Tibial artery (tissue), 4 donors: Measurements from ENCODE around the gene GPER1.

Experiments
- DNase-seq, 2 donors: peaks; one replicate each; pipeline ENCODE4 v3.0.0-alpha.2; 2019
- H3K27ac ChIP-seq, 2 donors: fragments of 200-600 bp; sonication (generic) in 1 of 2; 1 replicate in 1 of 2; 2 replicates in 1 of 2; pipeline ENCODE4 v1.5.1; 2018 to 2019; ENCODE audit warnings: mild to moderate bottlenecking in 1 of 2
- H3K27me3 ChIP-seq, 2 donors: fragments of 200-600 bp; sonication (generic) in 1 of 2; one replicate each; pipeline versions ENCODE4 v1.5.1 to v1.6.0; 2016 to 2019
- H3K36me3 ChIP-seq, 3 donors: fragments of 200-600 bp; sonication (generic) in 2 of 3; one replicate each; pipeline ENCODE4 v1.5.1; 2016 to 2019; ENCODE audit warnings: mild to moderate bottlenecking in 2 of 3
- H3K4me1 ChIP-seq, 4 donors: fragments of 200-600 bp; sonication (generic) in 2 of 4; 1 replicate in 3 of 4; 2 replicates in 1 of 4; pipeline ENCODE4 v1.5.1; 2016 to 2019
- H3K4me3 ChIP-seq, 2 donors: fragments of 200-600 bp; sonication (generic) in 1 of 2; 1 replicate in 1 of 2; 2 replicates in 1 of 2; pipeline ENCODE4 v1.5.1; 2018 to 2019; ENCODE audit warnings: mild to moderate bottlenecking in 2 of 2
- H3K9me3 ChIP-seq, 3 donors: fragments of 200-600 bp; sonication (generic) in 1 of 3; one replicate each; pipeline ENCODE4 v1.5.1; 2016 to 2019
- intact Hi-C: fragments of 100-400 bp; cut with DNase I; formaldehyde crosslinking; loops from one replicate; pipeline ENCODE4 v1.15.0; 2023; ENCODE audit warnings: low total_unique reads
- TF ChIP-seq, protein P1 (sequence below), 2 experiments: fragments of 200-600 bp in 1 of 2; fragments of 450-650 bp in 1 of 2; IDR thresholded peaks; one replicate each; pipeline ENCODE4 v1.5.1; 2017 to 2019; ENCODE audit warnings: antibody characterized with exemption in 2 of 2, mild to moderate bottlenecking in 1 of 2, moderate library complexity in 1 of 2

GPER1 gene

DNA sequence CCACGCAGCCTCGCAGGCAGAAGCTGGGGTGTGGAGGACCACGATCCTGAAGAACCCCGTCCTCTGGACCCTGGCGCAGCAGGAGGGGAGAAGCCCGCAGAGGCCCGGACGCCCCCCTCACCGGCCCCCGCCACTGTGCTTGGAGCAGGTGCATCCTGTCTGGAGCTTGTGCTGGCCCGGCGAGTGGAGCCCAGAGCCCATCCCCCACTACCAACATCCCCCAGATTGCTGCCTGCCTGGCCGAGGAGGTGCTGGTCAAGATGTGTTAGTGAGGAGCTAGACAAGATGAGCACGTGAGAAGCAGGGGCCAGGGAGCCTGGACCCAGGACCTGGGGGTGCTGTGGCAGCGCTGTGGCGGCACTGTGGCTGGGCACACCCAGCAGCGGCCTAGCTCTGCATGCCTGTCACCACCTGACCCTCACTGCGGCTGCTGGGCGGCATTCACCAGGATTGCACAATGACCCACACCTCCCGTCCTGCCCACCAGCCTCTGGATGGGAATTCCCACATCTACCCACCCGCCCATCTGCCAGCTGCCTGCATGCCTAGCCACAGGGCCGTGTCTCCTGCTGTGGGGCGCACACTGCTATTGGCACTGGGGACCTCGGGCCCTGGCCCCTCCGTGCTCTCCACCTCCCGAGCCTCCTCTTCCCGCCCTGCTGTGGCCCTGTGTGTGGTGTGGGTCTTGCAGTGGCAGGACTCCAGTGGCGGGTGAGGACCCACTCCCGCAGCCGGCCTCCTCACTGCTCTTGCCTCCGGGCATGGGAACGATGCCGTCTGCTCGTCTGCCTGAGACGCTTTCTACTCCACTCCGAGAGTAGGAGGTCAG, 31.7 kb upstream of the GPER1 start:
- DNase-seq = no peak
- H3K4me1 ChIP-seq = peaks cover 0 to 55% (median 27%) of the 10 kb centered on the region in 4 donors
- TF ChIP-seq, protein P1, sequence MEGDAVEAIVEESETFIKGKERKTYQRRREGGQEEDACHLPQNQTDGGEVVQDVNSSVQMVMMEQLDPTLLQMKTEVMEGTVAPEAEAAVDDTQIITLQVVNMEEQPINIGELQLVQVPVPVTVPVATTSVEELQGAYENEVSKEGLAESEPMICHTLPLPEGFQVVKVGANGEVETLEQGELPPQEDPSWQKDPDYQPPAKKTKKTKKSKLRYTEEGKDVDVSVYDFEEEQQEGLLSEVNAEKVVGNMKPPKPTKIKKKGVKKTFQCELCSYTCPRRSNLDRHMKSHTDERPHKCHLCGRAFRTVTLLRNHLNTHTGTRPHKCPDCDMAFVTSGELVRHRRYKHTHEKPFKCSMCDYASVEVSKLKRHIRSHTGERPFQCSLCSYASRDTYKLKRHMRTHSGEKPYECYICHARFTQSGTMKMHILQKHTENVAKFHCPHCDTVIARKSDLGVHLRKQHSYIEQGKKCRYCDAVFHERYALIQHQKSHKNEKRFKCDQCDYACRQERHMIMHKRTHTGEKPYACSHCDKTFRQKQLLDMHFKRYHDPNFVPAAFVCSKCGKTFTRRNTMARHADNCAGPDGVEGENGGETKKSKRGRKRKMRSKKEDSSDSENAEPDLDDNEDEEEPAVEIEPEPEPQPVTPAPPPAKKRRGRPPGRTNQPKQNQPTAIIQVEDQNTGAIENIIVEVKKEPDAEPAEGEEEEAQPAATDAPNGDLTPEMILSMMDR (IDR thresholded peaks at IDR 0.05) = no peak
- no peaks in the 10 kb centered on the region for H3K9me3 ChIP-seq
- no peak overlapping the region for H3K27ac ChIP-seq
- peaks cover 0 to 13% (median 0%) of the 10 kb centered on the region in 3 donors for H3K36me3 ChIP-seq
- H3K4me3 ChIP-seq = peak overlapping the region; percentile 25 to 35
- intact Hi-C loops = no loop called here
- H3K27me3 ChIP-seq = no peaks in the 10 kb centered on the region

DNA sequence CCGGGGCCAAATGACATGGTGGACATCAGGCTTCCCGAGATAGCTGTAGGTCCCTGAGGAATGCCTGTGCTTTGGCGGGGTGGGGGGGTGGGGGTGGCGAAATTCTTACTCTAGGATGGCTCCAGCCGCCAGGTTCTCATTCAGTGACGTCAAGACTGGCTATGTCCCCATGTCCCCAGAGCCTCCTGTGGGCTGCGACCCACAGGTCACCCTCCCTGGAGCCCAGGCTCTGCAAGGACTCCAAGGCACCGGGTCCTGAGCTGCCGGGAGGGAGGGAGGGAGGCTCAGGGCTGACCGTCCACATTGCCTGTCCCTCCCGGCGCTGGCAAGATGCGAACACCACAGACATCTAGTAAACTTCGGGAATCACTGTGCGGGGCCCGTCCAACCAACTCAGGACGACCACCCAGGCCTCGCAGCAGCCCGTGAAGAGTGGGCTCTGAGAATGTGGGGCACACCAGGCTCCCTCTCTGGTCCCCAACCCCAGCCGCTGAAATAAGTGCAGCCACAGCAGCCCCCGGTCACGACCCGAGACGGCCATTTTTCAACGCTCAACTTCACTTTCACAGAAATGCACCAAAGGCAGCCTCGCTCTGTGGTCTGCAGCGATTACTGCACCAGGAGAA, 31.0 kb upstream of the GPER1 start:
- Histone ChIP-seq H3K4me1 (peaks cover 0 to 48% (median 26%) of the 10 kb centered on the region in 4 donors), H3K4me3 (no peak overlapping the region), H3K27me3 (no peaks in the 10 kb centered on the region), H3K9me3 (no peaks in the 10 kb centered on the region), H3K27ac (no peak overlapping the region), H3K36me3 (peaks cover 0 to 13% (median 0%) of the 10 kb centered on the region in 3 donors)
- TF ChIP-seq, protein P1 (IDR thresholded peaks at IDR 0.05) = no peak
- DNase-seq = no peak
- intact Hi-C loops = no loop called here

DNA sequence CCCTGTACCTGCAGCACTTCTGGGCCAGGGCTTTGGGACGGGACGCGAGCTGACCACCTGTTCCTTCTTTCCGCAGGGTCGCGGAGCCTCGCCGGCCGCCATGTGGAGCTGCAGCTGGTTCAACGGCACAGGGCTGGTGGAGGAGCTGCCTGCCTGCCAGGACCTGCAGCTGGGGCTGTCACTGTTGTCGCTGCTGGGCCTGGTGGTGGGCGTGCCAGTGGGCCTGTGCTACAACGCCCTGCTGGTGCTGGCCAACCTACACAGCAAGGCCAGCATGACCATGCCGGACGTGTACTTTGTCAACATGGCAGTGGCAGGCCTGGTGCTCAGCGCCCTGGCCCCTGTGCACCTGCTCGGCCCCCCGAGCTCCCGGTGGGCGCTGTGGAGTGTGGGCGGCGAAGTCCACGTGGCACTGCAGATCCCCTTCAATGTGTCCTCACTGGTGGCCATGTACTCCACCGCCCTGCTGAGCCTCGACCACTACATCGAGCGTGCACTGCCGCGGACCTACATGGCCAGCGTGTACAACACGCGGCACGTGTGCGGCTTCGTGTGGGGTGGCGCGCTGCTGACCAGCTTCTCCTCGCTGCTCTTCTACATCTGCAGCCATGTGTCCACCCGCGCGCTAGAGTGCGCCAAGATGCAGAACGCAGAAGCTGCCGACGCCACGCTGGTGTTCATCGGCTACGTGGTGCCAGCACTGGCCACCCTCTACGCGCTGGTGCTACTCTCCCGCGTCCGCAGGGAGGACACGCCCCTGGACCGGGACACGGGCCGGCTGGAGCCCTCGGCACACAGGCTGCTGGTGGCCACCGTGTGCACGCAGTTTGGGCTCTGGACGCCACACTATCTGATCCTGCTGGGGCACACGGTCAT, 30.3 kb upstream of the GPER1 start:
- H3K9me3 ChIP-seq = no peaks in the 10 kb centered on the region
- no peak overlapping the region for H3K27ac ChIP-seq
- peaks cover 0 to 40% (median 22%) of the 10 kb centered on the region in 4 donors for H3K4me1 ChIP-seq
- H3K36me3 ChIP-seq = peaks cover 0 to 13% (median 0%) of the 10 kb centered on the region in 3 donors
- TF ChIP-seq, protein P1 (IDR thresholded peaks at IDR 0.05) = no peak
- no peak overlapping the region for H3K4me3 ChIP-seq
- no peaks in the 10 kb centered on the region for H3K27me3 ChIP-seq
- DNase-seq = no peak
- intact Hi-C loops = no loop called here

DNA sequence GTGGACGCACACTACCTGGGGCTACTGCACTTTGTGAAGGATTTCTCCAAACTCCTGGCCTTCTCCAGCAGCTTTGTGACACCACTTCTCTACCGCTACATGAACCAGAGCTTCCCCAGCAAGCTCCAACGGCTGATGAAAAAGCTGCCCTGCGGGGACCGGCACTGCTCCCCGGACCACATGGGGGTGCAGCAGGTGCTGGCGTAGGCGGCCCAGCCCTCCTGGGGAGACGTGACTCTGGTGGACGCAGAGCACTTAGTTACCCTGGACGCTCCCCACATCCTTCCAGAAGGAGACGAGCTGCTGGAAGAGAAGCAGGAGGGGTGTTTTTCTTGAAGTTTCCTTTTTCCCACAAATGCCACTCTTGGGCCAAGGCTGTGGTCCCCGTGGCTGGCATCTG, 29.6 kb upstream of the GPER1 start:
- TF ChIP-seq, protein P1 (IDR thresholded peaks at IDR 0.05) = no peak
- intact Hi-C loops = no loop called here
- DNase-seq = no peak
- Histone ChIP-seq H3K27ac (peak overlapping the region in 1 of 2 donors; percentile 77), H3K36me3 (peaks cover 0 to 13% (median 0%) of the 10 kb centered on the region in 3 donors), H3K4me1 (peaks cover 0 to 35% (median 19%) of the 10 kb centered on the region in 4 donors), H3K27me3 (no peaks in the 10 kb centered on the region), H3K9me3 (no peaks in the 10 kb centered on the region), H3K4me3 (no peak overlapping the region)

DNA sequence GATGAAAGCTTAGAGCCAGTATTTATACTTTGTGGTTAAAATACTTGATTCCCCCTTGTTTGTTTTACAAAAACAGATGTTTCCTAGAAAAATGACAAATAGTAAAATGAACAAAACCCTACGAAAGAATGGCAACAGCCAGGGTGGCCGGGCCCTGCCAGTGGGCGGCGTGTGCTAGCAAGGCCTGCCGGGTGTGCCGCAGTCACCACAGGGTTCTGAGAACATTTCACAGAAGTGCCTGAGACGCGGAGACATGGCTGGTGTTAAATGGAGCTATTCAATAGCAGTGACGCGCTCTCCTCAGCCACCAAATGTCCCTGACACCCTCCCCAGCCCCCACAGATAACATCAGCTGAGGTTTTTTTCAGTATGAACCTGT, 29.1 kb upstream of the GPER1 start:
- Histone ChIP-seq H3K27me3 (no peaks in the 10 kb centered on the region), H3K36me3 (peaks cover 0 to 13% (median 0%) of the 10 kb centered on the region in 3 donors), H3K9me3 (no peaks in the 10 kb centered on the region), H3K4me1 (peaks cover 0 to 33% (median 19%) of the 10 kb centered on the region in 4 donors), H3K4me3 (no peak overlapping the region), H3K27ac (peak overlapping the region; percentile 57 to 77)
- DNase-seq = no peak
- TF ChIP-seq, protein P1 (IDR thresholded peaks at IDR 0.05) = no peak
- intact Hi-C loops = no loop called here
